ENCODE results near the gene JCAD.
A peak's percentile ranks its signal among the peaks of the same experiment; 100 is the strongest.
"Not testable (repeated sequence)": the region's sequence is repeated elsewhere in the genome, so short reads cannot be mapped to it uniquely, and the experiment has no call there.

Gene JCAD

DNA sequence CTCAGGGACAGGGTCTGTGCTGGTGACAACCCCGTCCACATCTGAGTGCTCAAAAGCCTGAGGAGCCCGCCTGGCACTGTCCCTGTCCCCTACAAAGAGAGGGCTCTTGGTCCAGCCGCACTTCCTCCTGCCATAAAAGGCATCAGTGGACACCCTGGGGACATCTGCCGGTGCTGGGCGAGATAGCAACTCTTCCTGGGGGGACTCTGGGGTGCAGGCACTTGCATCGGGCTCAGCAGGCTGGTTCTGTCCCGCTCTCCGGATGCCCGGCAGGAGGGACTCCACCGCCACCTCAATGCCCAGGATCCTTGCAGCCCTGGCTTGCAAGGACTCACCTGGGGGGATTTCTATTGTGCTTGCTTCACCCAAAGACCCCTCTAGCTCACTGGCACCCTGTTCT lies 32.8 kb downstream of the JCAD start:
- no peak for DNase-seq (ENCODE audit: low spot score)

DNA sequence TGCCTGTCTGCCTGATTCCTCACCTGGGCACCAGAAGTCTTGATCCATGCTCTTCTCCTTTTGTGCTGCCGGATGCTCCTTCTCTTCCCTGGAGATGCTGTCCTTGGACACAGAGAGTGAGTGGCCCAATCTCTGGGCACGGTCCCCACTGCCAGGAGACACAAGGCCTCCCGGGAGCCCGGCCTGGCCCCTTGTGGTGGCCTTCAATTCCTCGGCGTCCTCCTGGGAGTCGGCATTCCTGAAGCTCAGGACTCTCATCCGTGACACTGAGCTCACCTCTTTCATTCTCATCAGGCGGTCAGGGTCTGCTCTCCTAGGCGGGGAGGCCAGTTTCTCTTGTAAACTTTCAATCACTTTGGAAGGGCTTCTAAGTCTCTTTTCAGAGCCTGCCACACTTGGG lies 33.3 kb downstream of the JCAD start:
- DNase-seq (ENCODE audit: low spot score), result no peak

DNA sequence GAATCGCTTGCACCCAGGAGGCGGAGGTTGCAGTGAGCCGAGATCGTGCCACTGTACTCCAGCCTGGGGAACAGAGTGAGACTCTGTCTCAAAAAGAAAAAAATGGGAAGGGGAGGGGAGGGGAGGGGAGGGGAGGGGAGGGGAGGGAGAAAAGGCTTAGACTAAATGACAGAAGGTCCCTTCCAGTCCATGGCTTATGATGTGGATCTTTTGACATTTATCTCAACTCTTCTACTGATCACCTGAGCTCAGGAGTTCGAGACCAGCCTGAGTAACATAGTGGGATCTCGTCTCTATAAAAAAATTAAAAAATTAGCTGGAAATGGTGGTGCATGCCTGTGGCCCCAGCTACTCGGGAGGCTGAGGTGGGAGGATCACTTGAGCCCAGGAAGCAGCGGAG lies 34.0 kb downstream of the JCAD start:
- not testable (repeated sequence) for DNase-seq (ENCODE audit: low spot score)

DNA sequence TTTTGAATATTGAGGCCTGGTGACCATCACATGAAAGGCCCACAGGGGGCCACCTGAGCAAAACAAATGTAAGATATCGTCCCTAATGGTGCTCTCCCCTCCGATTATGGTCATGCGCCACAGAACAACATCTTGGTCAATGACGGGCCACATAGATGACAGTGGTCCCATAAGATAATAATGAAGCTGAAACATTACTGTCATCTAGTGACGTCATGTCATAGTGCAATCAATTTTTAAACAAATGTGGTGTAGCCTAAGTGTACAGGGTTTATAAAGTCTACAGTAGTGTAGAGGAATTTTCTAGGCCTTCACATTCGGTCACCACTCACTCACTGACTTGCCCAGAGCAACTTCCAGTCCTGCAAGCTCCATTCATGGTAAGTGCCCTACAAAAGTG lies 36.8 kb downstream of the JCAD start:
- no peak for DNase-seq (ENCODE audit: low spot score)

DNA sequence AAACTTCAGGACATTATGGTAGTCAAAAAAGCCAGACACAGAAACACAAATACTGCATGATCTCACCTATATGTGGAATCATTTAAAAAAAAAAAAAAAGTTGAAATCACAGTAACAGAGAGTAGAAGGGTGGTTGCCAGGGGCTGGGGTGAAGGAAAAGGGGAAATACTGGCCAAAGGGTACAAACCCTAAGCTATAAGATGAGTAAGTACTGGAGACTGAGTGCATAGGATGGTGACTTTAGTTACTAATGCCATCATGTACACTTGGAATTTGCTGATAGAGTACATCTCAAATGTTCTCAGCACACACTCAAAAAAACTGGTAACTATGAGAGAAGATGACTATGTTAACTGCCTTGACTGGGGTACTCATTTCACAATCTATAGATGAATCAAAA lies 39.9 kb downstream of the JCAD start:
- DNase-seq (ENCODE audit: low spot score), result no peak

DNA sequence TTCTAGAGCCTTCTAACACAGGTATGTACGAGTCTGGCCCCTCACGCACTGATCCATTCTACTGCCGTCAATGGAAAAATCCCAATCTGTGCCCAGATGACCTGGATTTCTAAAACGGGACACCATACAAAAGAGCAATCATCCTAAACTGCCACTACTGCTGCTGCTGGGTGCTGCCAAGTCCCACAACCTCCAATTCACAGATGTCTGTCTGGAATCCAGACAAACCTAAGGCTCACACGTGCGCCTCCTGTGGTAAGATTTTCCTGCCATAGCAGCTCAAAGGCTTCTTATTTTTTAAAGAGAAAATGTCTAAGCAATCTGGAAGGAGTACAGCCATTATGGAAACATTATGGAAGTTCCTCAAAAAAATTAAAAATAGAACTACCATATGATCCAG lies 40.9 kb downstream of the JCAD start:
- no peak for DNase-seq (ENCODE audit: low spot score)

DNA sequence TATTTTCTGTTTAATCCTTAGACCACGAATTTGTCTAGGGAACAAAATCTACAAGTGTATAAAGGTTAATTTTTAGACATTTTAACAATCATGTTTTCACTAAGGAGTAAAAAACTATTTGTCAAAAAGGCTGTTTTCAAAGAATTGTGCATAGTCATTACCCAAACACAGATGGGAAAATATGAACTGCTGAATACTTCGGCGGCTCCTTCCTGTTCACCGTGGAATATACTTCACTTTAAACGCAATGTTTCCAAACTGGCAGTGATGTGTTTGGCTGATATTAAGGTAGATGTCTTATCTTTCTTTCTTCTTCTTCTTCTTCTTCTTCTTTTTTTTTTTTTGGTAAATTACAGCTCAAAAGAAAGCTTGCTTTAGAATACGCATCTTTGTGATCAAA lies 41.4 kb downstream of the JCAD start:
- DNase-seq (ENCODE audit: low spot score), result no peak

DNA sequence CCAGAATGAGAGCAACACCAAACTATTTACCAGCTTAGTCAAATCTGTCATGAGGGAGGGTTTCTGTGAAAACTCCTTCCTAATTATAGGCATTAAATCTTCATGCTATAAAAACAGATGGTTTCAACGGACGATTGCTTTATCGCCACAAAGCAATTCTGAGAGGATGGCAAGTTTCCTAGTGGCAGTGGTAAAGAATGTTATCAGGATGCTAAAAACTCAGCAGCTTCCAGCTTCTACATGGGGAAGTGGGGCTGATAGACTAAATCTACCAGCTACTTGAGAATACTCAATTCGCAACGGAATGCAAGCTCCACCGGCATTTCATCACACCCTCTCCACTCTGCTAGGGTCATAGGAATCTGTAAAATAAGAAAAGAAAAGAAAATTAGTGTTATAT lies 41.8 kb downstream of the JCAD start:
- no peak for DNase-seq (ENCODE audit: low spot score)

DNA sequence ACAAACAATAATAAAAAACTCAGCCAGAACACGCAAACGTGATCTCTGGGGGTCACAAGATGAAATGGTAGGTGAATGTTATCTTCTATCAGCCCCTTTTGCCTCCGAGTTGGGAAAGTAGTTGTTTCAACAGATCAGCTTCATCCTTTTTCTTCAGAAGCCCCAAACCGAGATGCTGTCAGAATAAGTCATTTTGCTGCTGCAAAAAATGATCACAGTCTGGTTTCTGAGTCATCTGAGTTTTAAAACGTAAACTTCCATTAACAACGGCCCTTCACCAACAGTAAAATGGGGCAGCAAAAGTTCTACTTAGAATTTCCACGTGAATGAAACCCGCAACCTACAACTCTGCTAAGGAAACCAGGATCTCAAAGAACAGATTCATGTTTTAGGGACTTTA lies 44.9 kb downstream of the JCAD start:
- no peak for DNase-seq (ENCODE audit: low spot score)

DNA sequence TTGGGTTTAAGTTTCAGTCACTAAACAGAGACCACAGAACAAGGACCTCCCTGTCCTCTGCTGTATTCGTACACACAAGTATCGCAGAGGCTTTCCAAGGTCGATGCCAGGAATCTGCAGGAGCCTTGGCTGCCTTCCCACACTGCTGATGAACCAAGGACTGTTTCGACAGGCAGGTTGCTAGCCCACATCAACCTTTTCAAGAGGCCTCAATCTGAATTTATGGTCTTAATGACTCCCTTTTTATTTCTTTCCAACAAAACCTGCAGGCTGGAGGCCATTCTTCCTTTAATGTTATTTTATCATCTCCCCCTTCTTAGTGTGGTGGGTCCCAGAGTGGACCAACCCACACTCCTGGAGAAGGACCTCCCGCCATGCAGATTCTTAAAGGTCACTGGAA lies 45.6 kb downstream of the JCAD start:
- DNase-seq (ENCODE audit: low spot score), result no peak

DNA sequence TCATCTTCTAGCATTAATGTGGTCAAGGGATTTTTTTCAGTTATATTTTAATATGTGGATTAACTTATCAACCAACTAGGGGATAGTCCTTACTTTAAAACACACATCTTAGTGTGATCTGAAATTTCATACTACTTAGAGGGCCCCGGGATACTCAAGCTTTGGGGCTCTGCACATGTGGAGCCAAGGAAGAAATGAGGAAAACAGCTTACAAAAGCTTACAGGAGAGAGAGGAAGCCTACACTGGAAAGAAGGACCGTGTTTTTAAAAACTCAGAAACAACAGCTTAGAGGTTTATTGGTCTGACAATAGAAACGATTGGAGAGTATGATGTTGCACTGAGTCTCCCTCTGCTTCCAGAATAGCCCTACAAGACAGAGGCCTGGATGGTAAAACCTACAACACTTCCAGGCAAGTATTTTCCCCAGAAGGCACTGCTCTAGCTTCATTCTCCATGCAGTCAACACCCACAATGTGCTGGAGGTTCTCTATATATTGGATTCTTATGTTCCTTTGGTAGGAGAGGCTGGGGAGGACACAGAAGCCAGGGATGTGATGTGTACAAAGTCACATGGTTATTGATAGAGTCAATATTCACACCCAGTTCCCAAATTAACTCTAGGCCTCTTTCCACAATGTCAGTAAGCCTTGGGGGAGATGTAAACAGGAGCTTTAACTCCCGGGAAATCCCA lies 47.3 kb downstream of the JCAD start:
- DNase-seq (ENCODE audit: low spot score), result no peak

DNA sequence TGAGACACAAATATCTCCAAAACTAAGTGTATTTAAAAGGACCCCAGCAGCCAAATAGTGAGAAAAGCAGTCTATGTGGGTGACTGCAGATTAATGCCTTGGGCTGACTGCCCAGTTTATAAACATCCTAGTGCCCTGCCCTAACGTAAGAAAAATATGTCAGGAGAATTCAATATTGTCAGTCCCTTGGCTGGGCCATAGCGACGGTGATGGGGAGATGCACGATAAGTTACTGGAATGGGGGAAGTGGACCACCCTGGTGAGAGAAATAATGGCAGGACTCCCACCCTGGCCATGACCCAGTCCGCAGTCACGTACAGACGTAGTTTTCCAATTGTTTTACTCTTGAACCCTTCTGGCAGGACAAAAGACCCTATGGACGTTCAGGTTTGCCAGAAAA lies 48.0 kb downstream of the JCAD start:
- no peak for DNase-seq (ENCODE audit: low spot score)

DNA sequence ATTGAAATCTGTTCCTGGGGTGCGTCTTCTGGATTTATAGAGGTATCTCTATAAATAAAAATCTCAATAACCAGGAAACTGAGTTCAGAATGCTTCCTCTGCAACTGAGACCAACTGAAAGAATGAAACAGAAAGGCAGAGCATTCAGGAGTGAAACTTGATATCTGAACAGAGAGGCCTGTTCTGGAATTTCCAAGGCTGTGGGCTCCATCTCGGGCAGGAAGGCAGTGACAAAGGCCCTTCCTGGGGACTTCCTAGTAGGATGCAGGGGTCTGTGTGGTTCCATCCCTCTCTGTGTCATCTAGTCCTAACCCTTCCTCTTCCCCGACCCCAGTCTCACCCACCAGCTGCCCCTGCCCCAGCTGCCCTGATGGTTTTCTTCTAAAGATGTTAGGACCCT lies 52.0 kb downstream of the JCAD start:
- DNase-seq (ENCODE audit: low spot score), result no peak

DNA sequence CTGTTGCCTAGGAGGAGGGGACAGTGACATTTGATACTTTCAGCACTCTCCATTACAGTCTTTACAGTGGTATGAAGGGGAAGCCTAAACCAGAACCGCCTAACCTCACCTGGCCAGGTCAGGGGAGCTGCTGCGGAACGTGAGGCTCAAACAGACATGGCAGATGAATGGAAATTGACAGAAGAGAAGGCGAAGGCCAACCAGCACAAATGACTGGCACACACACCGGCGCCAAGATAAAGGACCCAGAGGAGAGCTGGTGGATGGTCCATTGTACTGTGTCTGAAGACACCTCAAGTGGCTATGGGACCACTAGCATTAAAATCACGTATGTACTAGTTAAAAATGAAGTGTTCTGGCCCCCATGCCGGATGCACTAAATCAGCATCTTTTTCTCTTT lies 53.0 kb downstream of the JCAD start:
- DNase-seq (ENCODE audit: low spot score), result no peak

DNA sequence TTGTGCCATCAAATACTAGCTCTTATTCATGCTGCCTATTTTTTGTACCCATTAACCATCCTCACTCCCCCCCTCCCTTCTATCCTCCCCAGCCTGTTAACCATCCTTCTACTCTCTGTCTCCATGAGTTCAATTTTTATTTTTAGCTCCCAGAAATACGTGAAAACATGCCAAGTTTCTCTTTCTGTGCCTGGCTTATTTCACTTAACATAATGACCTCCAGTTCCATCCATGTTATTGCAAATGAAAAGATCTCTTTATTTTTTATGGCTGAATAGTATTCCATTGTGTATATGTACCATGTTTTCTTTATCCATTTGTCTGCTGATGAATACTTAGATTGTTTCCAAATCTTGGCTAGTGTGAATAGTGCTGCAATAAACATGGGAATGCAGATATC lies 54.3 kb downstream of the JCAD start:
- DNase-seq (ENCODE audit: low spot score), result not testable (repeated sequence)

DNA sequence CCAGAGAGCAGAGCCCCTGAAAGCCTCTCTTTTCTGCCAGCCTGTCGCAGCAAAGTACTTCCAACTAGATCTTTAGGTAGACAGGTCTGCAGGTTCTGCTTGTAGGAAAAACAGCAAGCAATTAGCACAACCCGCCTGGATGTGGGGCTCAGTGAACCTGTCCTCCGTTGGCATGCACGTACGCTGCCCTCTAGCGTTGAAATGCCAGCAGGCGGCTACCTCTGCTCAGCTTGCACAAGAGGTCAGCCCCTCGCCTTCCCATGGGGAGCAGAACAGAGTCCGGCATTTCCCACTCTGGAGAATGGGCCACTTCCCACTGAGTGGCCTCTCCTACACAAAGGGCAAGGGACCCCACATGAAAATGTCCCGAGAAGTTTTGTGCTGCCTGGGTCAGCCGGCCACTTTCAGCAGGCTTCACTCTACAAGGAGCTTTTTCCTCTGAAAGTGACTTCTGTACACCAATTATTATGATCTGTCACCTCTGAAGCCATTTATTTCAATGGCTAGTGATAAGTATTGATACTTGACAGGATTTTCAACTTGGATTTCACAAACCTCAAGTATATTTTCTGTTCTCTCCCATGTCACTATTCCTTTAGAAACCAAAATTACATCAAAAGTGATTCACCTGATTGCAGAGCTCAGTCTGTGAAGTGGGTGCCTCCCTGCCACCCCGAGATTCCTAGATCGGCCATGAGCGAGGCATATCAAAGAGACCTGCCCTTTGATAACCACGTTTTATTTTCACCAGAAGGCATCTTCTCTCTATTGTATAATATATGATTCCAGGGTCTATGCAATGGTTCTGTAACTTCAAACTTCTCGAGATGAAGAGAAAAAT lies 56.7 kb downstream of the JCAD start:
- peak; percentile 84 for DNase-seq (ENCODE audit: low spot score)

DNA sequence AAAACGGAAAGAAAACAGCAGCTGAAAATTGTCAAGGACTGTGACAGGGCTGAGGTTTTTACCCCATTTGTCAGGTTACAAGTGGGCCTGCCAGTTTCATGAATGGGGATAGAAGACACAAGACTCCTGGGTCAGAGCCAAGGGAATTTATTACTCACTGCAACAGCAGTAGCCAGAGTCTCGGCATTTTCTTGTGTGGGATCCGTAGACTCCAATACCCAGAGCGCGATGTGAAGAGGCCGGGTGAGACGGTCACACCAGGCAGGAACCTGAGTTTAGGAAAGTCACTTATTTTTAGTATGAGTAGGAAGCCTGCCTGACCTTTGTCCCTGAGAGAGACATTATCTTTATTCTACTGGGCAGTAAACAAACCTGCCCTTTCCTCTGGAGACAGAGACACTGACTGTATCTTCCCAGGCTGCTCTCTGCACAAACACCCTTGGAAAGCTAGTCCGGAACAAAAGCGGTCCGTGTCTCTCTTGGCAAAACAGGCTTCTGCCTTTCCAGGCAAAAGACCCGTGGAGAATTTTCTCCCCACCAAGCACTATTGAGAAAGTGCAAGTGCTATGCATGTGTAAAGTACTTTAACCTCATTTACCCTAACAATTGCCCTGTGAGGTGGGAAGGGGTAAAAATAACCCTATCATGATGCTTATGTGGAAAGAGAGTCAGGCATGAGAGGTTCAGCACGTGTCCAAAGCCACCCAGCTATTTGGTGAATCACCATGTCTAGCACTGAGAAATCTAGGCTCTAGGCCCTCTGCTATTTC lies 58.4 kb downstream of the JCAD start:
- no peak for DNase-seq (ENCODE audit: low spot score)

DNA sequence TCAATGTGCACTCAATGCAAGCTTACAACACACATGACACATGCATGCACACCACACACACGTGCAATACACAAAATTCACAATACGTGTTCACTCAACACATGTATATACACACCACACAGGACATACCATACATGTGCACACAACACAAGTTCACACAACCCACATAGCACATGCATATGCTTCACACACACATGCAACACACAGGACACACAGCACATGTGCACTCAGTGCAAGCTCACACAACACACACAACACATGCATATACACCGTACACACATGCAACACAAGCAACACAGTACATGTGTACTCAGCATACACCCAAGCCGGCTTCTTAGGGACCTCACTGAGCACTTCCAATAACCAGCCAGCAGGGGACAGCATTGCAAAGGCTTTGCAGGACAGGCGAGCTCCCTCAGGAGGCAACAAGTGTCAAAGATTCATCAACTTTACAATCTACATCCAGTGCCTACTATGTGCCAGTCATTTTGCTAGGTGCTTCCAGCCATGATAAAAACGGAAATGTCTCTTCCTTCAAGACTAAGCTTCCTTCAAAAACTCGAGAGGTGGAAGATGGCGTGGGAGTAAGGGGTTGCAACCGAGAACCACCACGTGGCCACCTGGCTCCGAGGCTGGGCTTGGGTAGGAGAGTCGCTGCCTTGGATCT lies 61.1 kb downstream of the JCAD start:
- peak; percentile 80 for DNase-seq (ENCODE audit: low spot score)

DNA sequence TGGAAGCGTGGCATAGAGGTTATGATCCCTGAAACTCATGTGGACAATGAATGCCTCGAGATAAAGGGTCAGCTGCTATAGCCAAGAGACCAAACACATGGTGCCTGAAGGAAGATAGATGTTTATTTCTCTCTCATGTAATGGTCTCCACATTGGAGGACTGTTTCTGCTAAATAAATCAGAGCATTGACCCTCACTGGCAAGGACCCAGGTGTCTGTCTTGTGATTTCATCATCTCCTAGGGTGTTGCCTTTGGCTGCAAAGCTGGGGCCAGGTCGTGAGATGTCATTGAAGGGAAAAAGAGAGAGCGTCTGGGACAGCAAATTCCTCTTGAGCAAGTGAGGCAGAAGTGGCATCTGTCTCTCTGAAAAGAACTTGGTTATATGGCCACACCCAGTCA lies 64.6 kb downstream of the JCAD start:
- no peak for DNase-seq (ENCODE audit: low spot score)

DNA sequence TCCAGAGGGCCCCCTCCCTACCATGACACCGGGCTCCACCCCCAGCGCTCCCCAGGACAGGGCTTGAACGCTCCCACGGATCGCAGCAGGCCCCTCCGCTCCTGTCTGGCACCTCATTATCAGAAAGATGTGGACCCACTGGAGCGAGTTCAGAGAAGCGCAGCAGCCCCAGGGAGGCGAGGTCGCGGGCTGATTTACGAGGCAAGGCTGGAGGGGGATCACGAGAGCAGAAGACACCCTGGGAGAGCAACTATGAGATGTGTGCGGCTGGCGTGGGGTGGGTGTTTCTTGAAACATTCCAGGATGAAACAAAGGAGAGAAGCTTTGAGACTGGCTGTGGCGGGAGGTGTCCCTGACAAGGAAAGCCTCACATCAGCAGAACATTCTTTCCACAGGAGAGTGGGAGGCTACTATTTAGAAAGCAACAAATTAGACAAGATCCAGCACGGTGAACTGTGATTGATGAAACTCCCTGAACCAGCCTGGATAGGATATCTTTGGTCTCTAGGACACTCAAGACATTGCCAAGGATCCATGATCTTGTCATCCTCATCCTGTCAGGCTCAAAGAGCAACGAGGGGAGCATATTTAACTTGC lies 66.0 kb downstream of the JCAD start:
- DNase-seq (ENCODE audit: low spot score), result no peak

DNA sequence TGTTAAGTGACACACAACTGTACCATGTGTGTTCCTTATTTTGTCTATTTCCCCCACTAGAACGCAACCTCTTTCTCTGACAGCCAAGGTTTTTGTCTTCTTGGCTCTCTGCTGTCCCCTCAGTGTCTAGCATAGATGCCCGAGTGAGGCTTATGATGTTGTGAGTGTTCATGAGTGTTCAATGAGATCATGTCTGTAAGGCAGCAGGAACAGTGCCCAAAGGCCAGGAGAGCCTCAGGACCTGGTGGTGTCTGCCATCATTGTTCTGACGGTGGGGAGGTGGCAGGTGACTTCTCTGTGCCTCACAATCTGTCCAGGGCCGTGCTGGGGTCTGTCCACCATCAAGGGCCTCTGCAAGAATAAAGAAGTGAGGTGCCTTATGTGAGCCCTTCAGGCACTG lies 66.5 kb downstream of the JCAD start:
- no peak for DNase-seq (ENCODE audit: low spot score)

DNA sequence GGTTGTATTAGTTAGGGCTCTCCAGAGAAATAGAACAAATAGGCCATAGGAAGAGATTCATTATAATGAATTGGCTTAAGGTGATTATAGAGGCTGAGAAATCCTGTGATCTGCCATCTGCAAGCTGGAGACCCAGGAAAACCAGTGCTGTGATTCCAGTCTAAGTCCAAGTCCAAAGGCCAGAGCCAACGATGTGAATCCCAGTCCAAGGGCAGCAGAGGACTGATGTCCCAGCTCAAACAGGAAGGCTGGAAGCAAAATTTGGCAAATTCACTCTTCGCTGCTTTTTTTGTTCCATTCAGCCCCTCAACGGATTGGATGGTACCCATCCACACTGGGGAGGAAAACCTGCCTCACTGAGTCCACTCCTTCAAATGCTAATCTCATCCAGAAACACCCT lies 68.0 kb downstream of the JCAD start:
- DNase-seq (ENCODE audit: low spot score), result no peak

All from ecto neural progenitor cell (in vitro differentiated cells).